CD4-positive, alpha-beta T cell treated with Interleukin-1 beta for 1 hour (primary cell): ENCODE measurements around the gene BMP4.
"Not testable (repeated sequence)": the region's sequence is repeated elsewhere in the genome, so short reads cannot be mapped to it uniquely, and the experiment has no call there.

Experiments used
- DNase-seq, 2 donors: peaks; one replicate each; pipeline ENCODE4 v3.0.0-alpha.2; 2020 to 2022

BMP4 gene

GRCh38 chr14:53956427-53957201, at the start of gene BMP4:
Gene BMP4, minus strand, starts transcription at chr14:53956825. Its CDS starts 4,603 bp downstream, at chr14:53952222.
- no peak for DNase-seq

- DNase-seq = no peak
Measured at GRCh38 chr14:54003064-54003463, 46.4 kb upstream of the BMP4 start.

DNA sequence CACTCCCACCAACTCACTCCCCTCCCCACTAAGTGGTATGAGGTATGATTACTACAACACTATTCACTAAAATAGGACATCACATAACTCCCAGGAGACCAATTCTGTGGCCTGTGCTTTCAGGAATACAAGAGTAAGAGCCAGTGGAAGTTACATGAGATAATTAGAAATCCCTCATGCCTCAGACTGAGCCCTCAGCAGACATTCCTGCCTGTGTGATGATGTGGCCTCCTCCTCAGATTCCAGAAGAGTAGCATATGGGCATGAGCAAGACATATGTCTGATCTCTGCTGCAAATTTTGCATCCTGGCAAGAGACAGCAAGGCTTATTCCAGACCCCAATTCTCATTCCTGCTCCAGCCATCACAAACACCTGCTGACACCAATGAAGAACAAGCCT, 46.0 kb upstream of the BMP4 start:
- DNase-seq = no peak

GRCh38 chr14:54001189-54001878, 44.7 kb upstream of the BMP4 start:
- no peak for DNase-seq

- DNase-seq = no peak
Measured at GRCh38 chr14:54000341-54000811, 43.8 kb upstream of the BMP4 start.

DNA sequence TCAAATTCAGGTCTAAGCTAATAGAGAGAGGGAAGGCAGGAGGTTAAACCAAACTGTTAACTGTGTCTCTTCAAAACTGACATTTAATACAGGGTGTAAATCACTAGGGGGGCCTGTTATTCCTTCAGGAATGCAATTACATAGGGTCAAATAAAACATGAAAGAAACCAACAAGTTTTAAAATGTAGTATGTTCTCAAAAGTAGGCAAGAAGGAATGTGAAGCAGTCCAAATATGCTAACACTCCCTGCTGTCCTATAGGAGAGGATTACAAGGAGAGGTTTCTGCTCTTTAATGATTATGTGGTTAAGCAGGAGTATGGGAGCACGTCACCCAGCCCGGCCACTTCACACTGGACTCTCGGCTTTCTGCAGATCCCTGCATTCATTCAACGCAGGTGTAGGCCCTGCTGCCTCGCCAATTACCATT, 42.5 kb upstream of the BMP4 start:
- no peak for DNase-seq

DNA sequence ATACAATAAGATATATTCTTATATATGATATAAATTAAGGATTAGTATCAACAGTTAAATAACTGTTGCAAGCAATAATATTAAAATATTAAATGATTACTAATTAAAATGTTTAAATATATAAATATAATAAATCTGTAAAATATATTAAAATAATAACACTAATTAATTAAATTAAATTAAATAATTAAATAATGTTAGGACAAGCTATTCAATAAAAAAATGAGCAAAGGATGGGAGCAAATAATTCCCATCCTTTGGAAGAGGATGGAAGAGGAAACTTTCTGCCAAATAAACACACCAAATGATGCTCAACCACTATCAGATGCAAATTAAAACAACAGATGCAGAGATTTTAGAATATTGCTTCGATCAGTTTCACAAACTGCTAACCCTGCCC, 39.4 kb upstream of the BMP4 start:
- no peak for DNase-seq

DNA sequence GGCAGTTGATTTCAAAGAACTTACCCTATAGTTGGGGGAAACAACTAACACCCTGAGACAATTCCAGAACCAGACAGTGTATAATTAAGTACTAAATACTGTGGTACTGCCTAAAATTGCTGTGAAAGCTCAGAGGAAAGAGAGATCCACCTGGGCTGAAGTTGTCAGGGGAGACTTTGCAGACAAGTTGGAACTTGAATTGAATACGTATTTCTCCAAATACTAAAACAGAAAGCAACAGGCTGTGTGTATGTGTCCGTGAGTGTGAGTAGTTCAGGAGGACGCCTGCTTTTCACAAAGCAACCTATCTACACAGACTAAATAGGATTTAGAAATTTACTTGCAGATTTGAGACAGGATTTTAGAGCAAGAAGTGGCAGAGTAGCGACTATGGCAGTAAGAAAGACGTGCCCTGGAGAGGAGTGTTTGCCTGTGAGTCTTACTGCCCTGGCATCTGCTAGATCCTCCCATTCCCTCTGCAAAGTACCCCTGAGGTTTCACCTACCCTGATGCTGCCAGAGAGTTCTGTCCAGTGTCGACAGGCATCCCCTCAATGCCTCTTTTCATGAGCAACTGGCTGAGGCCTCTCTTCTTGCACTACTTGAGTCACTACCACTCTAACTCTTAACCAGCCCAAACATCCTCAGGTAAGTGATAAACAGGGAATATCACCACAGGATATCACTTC, 37.4 kb upstream of the BMP4 start:
- DNase-seq = no peak

DNA sequence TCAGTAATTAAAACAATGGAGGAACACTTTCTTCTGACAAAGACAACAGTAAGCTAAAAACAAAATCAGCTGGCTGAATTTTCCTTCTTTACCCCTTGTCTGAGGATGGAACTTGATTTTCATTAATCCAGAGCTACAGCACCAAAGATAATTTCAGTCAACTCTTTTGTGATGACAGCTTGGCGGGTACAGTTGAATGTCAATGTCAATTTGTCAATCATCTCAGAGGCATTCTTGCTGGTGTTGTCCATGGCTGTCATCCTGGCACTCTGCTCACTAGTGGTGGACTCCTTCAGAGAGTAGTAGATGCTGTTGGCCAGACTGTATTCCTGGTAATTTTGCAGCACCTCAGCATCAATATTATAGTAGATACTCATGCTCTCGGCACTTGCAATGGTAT, 34.4 kb upstream of the BMP4 start:
- no peak for DNase-seq

DNA sequence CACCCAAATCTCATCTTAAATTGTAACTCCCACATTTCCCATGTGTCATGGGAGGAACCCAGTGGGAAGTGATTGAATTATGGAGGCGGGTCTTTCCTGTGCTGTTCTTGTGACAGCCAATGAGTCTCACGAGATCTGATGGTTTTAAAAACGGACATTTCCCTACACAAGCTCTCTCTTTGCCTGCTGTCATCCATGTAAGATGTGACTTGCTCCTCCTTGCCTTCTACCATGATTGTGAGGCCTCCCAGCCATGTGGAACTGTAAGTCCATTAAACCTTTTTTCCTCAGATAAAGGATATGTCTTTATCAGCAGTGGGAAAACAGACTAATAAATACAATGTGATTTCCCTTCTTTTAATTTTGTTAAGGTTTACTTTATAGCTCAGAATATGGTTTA, 30.1 kb upstream of the BMP4 start:
- not testable (repeated sequence) for DNase-seq

DNA sequence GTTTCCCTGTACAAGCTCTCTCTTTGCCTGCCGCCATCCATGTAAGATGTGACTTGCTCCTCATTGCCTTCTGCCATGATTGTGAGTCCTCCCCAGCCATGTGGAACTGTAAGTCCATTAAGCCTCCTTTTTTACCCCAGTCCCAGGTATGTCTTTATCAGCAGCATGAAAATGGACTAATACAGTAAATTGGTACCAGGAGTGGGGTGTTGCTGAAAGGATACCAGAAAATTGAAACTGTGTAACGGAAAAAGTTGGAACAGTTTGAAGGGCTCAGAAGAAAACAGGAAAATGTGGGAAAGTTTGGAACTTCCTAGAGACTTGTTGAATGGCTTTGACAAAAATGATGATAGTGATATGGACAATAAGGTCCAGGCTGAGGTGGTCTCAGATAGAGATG, 28.3 kb upstream of the BMP4 start:
- DNase-seq = not testable (repeated sequence)

DNA sequence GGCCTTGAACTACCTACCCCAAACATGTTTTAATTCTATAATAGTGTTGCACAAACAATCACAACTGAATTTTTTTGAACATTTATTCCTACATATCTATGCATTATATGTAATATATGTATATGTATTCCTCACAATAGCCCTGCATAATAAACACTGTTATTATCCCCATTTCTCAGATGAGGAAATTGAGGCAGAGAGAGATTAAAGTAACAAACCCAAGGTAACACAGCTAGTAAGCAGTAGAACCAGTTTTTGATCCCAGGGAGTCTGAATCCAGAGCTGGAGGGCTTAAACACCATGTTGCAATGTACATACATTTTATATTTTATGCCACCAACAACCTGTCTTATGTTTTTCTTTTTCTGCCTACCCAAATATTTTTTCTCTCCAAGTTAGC, 26.5 kb upstream of the BMP4 start:
- no peak for DNase-seq

DNA sequence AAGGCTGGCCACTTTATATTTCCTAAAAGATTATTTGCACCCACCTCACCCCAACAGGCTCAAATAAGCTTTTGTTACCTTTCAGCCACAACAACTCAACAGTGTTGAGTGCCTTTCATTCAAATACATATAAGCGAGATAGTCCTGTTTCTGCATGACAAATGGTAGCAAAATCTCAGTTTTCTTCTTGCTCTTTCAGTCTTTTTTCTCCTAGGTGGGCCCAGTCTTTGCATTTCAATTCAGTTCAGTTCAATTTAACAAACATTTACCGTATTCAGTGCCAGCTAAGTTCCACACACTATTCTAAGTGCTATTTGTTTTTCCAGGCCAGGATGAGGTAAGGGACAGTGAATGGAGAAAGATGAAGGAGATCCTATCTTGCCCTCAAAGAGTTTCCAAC, 25.9 kb upstream of the BMP4 start:
- no peak for DNase-seq

GRCh38 chr14:53979747-53980642, 23.4 kb upstream of the BMP4 start:
- no peak for DNase-seq

- DNase-seq = no peak
Measured at GRCh38 chr14:53979113-53979681, 22.6 kb upstream of the BMP4 start.

DNA sequence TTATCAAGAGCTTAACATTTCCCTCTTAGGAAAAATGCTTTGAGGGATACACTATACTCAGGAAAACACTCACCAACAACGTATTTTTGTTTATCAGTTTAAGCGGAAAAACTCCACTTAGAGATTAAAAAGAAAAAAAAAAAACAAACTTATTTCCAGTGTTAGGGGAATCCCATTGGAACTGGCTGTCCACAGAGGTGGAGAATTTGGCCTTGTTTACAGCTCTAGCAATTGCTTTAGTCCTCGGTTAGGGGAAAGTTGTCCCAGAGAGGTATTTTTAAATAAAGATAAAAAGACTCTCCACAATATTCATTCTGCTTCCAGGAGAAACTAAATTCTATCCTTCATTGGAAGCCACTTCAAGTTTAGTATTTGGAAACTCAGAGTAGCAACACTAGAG, 21.6 kb upstream of the BMP4 start:
- no peak for DNase-seq

- no peak for DNase-seq
Measured at GRCh38 chr14:53975444-53975843, 18.8 kb upstream of the BMP4 start.

GRCh38 chr14:53971521-53971920, 14.9 kb upstream of the BMP4 start:
- no peak for DNase-seq

- DNase-seq = no peak
Measured at GRCh38 chr14:53969326-53969725, 12.7 kb upstream of the BMP4 start.

- DNase-seq = no peak
Measured at GRCh38 chr14:53968726-53969125, 12.1 kb upstream of the BMP4 start.

GRCh38 chr14:53967606-53968005, 11.0 kb upstream of the BMP4 start:
- DNase-seq = no peak

DNA sequence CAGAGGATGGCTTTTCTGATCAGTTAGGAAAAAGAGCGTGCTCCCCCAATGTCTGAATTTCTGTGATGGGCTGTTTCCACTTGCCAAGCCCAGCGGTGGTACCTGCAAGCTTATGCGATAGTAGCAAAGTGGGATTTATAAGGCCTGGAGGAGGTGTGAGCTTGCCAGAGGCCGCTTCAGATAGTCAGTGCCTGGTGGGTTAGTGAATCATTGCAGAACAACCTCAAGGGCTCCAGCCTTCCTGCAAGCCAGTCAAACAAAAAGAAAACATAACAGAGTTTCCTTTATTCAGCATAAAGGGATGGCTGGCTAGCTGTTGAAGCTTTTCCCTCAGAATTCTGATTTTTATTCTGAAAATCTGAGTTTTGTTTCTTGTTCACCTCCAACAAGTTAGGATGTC, 7.6 kb upstream of the BMP4 start:
- no peak for DNase-seq
